PC-9 (cell line): Measurements from ENCODE around the gene C1QTNF1. TPM values are rescaled to one million over a fixed set of nuclear protein-coding genes. Genes with fewer than 3 reads are reported as not detected.

Experiments
- BruUV-seq: library from RNA; stranded (reverse); fragments of 400-500 nt; replicated peaks from 2 replicates; lab custom pipeline; 2021; lab: Mats Ljungman, UMichigan
- CTCF ChIA-PET: fragments of 300-600 bp; sonication (Branson Sonifier 250); formaldehyde crosslinking; loops from one replicate; lab custom pipeline; 2022; ENCODE audit warnings: antibody characterized with exemption; lab: Charles Lee
- POLR2A ChIA-PET: fragments of 300-600 bp; sonication (Branson Sonifier 250); formaldehyde crosslinking; loops from one replicate; lab custom pipeline; 2022; ENCODE audit warnings: antibody characterized with exemption; ENCODE audit not compliant: unreplicated experiment; lab: Charles Lee
- DNase-seq, 2 experiments: peaks; one replicate each; pipeline versions ENCODE4 v3.0.0 to v3.0.0-alpha.2; 2015 to 2022; ENCODE audit warnings: mixed read lengths in 1 of 2
- H2AFZ ChIP-seq: fragments of 200-600 bp; sonication (generic); 2 replicates; pipeline ENCODE4 v1.8.1; 2017; ENCODE audit warnings: antibody characterized with exemption
- H3F3A ChIP-seq: fragments of 200-600 bp; sonication (generic); 2 replicates; pipeline ENCODE4 v1.8.1; 2017; ENCODE audit warnings: antibody characterized with exemption, mild to moderate bottlenecking, low read depth; ENCODE audit not compliant: insufficient read depth
- H3K27ac ChIP-seq: fragments of 200-600 bp; sonication (generic); 2 replicates; pipeline ENCODE4 v1.6.1; 2016; ENCODE audit warnings: mixed run types
- H3K27me3 ChIP-seq: fragments of 200-600 bp; sonication (generic); 2 replicates; pipeline ENCODE4 v1.6.1; 2016; ENCODE audit warnings: low read depth, mixed run types; ENCODE audit not compliant: insufficient read depth
- H3K36me3 ChIP-seq: fragments of 200-600 bp; sonication (generic); 2 replicates; pipeline ENCODE4 v1.6.1; 2016; ENCODE audit warnings: low read depth, mixed run types
- H3K4me1 ChIP-seq: fragments of 200-600 bp; sonication (generic); replicated peaks from 2 replicates; pipeline ENCODE4 v1.6.1; 2016; ENCODE audit warnings: mixed run types; ENCODE audit not compliant: insufficient read depth
- H3K4me2 ChIP-seq: fragments of 200-600 bp; sonication (generic); 2 replicates; pipeline ENCODE4 v1.6.1; 2017; ENCODE audit warnings: mixed run types
- H3K4me3 ChIP-seq: fragments of 200-600 bp; sonication (generic); 2 replicates; pipeline ENCODE4 v1.6.1; 2016; ENCODE audit warnings: mixed run types
- H3K79me2 ChIP-seq: fragments of 200-600 bp; sonication (generic); 2 replicates; pipeline ENCODE4 v1.6.1; 2017; ENCODE audit warnings: low read depth, mixed run types
- H3K9me2 ChIP-seq: fragments of 200-600 bp; sonication (generic); 2 replicates; pipeline ENCODE4 v1.8.1; 2017; ENCODE audit warnings: mild to moderate bottlenecking; ENCODE audit not compliant: insufficient read depth
- H3K9me3 ChIP-seq: fragments of 200-600 bp; sonication (generic); 2 replicates; pipeline ENCODE4 v1.8.1; 2016; ENCODE audit warnings: low read depth; ENCODE audit not compliant: insufficient read depth
- H4K20me1 ChIP-seq: fragments of 200-600 bp; sonication (generic); 2 replicates; pipeline ENCODE4 v1.8.1; 2017; ENCODE audit not compliant: insufficient read depth
- CTCF ChIP-seq: fragments of 200-600 bp; sonication (generic); conservative IDR thresholded peaks from 2 replicates; pipeline ENCODE4 v1.6.1; 2017; ENCODE audit warnings: mixed run types, antibody characterized with exemption, mild to moderate bottlenecking, moderate library complexity
- EZH2 ChIP-seq: fragments of 200-600 bp; sonication (generic); IDR thresholded peaks from 2 replicates; pipeline ENCODE4 v1.8.0; 2017; ENCODE audit warnings: antibody characterized with exemption, low read depth
- intact Hi-C: fragments of 100-400 bp; cut with micrococcal nuclease; formaldehyde crosslinking; loops from one replicate; pipeline ENCODE4 v1.10.0; 2022; ENCODE audit not compliant: unreplicated experiment
- total RNA-seq: library from RNA; stranded (reverse); gene quantifications from 2 replicates; pipeline ENCODE4 v1.2.3, GENCODE V29; 2021

Gene C1QTNF1
- total RNA-seq, 1 experiment from 2014 or later = 3.4 TPM

DNA sequence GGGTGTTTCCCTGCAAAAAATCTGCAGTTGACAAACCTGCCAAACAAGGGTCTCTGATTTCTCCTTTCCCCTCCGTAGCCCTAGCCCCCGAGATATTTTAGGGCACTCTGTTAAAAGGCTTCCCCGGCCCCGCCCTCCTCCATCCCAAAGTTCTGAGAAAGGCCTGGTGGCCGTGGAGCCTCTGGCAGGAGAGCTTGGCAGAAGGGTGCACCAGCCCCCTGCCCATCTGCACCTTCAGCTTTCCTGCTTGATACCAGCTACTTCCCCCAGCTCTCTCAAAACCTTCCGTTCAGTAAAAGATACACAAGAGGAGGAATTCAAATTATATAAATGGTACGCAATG is 13.7 kb upstream of the C1QTNF1 start:
- TF ChIP-seq EZH2 (no peak), CTCF (no peak)
- Histone ChIP-seq H3F3A (peaks cover 24% of the 10 kb centered on the region; the same call in 1 of the 2 replicates), H3K4me3 (no peak overlapping the region; the same call in 1 of the 2 replicates), H3K27me3 (no peaks in the 10 kb centered on the region), H2AFZ (no peak overlapping the region), H3K9me3 (peaks cover 7% of the 10 kb centered on the region; the same call in 1 of the 2 replicates), H3K36me3 (peaks cover 8% of the 10 kb centered on the region; the same call in 1 of the 2 replicates), H4K20me1 (no peaks in the 10 kb centered on the region), H3K79me2 (peaks cover 39% of the 10 kb centered on the region), H3K9me2 (no peaks in the 10 kb centered on the region), H3K4me1 (peaks cover 62% of the 10 kb centered on the region), H3K27ac (peak overlapping the region; percentile 80; the same call in 1 of the 2 replicates), H3K4me2 (peak overlapping the region; percentile 87)
- BruUV-seq = no TSS peak
- ChIA-PET CTCF (interaction anchor here (1.0 kb wide), 1 partner anchor 35 kb away, joined by 7 read pairs; no protein-coding TSS in a partner anchor), POLR2A (interaction anchor here (0.6 to 1.0 kb wide), 2 partner anchors 63 to 729 kb away, joined by 3 read pairs; no protein-coding TSS in a partner anchor)
- intact Hi-C loops = no loop called here
- DNase-seq = no peak

DNA sequence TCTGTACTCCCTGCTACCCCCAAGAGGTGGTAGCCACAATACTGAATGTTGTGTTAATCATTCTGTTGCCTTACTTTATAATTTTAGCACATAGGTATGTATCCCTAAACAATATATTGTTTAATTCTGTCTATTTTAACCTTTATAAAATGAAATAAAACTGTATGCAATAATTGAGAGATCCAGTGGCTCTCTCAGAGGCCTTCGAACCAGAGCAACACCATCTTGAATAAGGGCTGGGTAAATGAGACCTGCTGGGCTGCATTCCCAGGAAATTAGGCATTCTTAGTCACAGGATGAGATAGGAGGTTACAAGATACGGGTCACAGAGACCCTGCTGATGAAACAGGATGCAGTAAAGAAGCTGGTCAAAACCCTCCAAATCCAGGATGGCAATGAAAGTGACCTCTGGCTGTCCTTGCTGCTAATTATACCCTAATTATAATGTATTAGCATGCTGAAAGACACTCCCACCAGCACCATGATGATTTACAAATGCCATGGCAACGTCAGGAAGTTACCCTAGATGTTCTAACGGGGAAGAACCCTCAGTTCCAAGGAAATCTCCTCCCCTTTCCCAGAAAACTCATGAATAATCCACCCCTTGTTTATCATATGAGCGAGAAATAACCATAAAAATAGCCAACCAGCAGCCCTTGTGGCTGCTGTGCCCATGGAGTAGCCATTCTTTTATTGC is 12.4 kb upstream of the C1QTNF1 start:
- Histone ChIP-seq H3K79me2 (peaks cover 29% of the 10 kb centered on the region), H3K4me1 (peaks cover 52% of the 10 kb centered on the region), H3K27ac (peak overlapping the region; percentile 80), H3K27me3 (no peaks in the 10 kb centered on the region), H3K4me3 (no peak overlapping the region), H3F3A (peaks cover 11% of the 10 kb centered on the region; the same call in 1 of the 2 replicates), H3K9me3 (peaks cover 7% of the 10 kb centered on the region; the same call in 1 of the 2 replicates), H3K36me3 (peaks cover 8% of the 10 kb centered on the region; the same call in 1 of the 2 replicates), H4K20me1 (no peaks in the 10 kb centered on the region), H2AFZ (no peak overlapping the region), H3K4me2 (peak overlapping the region; percentile 47), H3K9me2 (no peaks in the 10 kb centered on the region)
- BruUV-seq = no TSS peak
- intact Hi-C loops = no loop called here
- DNase-seq = peak in 1 of 2 experiments; percentile 71
- TF ChIP-seq CTCF = no peak
- TF ChIP-seq EZH2 = no peak
- POLR2A ChIA-PET = no interaction called here
- CTCF ChIA-PET = no interaction called here

DNA sequence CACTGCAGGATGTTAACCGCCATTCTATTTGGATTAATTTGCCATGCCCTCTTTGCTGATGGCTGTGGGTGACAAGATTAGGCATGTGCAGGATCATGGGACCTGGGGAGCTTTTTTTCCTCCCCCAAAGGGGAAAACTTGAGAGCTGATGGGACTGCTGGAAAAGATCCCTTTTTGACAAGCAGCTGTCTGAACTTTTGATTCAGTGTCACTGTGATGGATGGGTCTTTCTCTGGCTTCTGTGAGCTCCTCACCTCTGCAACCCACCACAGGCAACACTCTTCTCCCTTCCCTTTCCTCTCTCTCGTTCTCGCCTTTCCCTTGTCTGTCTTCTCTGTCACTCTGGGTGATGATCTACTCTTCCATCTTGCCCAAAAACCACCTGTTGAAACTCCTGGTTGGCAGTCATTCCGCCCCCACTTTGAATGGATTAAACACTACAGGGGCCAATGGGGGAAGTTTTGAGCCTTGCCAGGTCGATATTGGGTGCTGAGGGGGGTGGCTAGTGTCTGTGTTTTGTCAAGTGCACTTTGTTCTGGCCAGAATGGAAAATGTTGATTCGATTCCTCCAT is 11.3 kb upstream of the C1QTNF1 start:
- H3K9me2 ChIP-seq = no peaks in the 10 kb centered on the region
- POLR2A ChIA-PET = no interaction called here
- no peak overlapping the region for H2AFZ ChIP-seq
- H3K9me3 ChIP-seq = peaks cover 7% of the 10 kb centered on the region; the same call in 1 of the 2 replicates
- H4K20me1 ChIP-seq = no peaks in the 10 kb centered on the region
- peaks cover 17% of the 10 kb centered on the region; the same call in 1 of the 2 replicates for H3F3A ChIP-seq
- H3K4me3 ChIP-seq = no peak overlapping the region
- H3K4me2 ChIP-seq = no peak overlapping the region
- peaks cover 4% of the 10 kb centered on the region; the same call in 1 of the 2 replicates for H3K36me3 ChIP-seq
- peaks cover 18% of the 10 kb centered on the region for H3K79me2 ChIP-seq
- DNase-seq = no peak
- TF ChIP-seq CTCF (no peak), EZH2 (no peak)
- H3K27ac ChIP-seq = peak overlapping the region; percentile 80; the same call in 1 of the 2 replicates
- BruUV-seq = no TSS peak
- intact Hi-C loops = no loop called here
- CTCF ChIA-PET = no interaction called here
- peaks cover 52% of the 10 kb centered on the region for H3K4me1 ChIP-seq
- H3K27me3 ChIP-seq = no peaks in the 10 kb centered on the region
